DMS 273 (cell line): ENCODE results near the gene TMEM184A.
"Not testable (repeated sequence)": the region's sequence is repeated elsewhere in the genome, so short reads cannot be mapped to it uniquely, and the experiment has no call there.

Experiments used
- DNase-seq: peaks from one replicate; lab custom pipeline; 2025; ENCODE audit not compliant: unreplicated experiment; lab: John Stamatoyannopoulos, UW

The TMEM184A gene

DNA sequence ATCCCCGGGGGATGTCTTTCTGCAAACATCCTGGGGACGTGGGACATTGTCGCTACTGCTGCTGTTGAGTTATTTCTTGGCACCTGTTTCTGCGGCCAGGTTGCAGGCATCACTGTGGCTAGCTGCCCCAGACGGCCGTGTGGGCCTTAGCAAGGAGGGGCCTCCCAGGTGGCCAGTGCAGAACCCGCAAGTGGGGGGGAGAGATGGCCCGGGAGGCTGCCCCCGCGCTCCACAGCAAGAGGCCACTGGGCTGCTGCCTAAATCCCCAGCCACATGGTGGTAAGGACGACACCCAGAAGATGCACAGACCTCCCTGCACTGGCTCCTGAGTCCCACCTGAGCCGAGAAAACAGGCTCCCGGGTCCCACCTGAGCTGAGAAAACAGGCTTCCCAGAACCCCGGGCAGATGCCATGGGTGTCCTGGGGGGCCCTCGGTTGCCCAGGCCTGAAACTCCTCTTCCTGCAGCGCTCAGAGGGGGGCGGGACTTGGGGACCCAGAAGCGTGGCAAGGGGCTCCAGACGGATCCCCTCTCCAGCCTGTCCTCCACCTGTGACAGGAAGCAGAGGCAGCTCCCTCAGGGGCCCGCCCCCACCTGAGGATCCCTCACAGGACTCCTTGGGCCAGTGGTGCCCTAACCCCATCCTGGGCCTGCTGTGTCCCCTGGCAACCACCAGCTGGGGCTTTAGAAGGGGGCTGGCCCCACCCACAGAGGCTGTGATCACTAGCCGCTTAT is 26.5 kb downstream of the TMEM184A start:
- no peak for DNase-seq

DNA sequence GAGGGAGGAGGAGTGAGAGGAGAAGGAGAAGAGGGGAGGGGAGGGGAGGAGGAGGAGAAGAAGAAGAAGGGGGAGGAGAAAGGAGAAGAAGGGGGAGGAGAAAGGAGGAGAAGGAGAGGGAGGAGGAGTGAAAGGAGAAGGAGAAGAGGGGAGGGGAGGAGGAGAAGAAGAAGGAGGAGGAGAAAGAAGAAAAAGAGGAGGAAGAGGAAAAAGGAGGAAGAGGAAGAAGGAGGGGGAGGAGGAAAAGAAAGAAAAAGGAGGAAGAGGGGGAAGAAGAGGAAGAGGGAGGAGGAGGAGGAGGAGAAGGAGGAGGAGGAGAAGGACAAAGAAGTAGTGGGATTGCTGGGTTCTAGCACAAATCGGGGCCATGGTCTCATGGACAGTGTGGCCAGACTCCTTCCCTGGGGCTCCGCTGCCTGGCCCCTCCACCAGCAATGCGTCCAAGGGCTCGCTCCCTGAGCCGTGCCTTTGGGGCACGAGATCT is 29.7 kb downstream of the TMEM184A start:
- no peak for DNase-seq

DNA sequence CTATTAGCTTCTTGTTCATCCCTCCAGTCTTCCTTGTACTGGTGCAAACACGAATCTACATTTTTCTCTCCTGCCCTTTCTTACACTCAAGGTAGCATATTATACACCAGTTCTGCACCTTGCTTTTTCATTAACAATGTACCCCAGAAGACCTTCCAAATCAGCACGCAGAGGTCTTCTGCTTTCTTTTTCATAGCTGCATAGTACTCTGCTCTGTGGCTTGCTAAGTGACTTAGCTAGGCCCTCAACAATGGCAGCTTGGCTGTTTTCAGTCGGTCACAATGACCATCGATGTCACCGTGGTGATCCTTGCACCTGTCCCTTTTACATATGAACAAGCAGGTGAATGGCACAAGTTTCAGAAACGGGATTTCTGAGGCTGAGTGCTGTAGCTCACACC is 30.6 kb downstream of the TMEM184A start:
- DNase-seq = no peak

DNA sequence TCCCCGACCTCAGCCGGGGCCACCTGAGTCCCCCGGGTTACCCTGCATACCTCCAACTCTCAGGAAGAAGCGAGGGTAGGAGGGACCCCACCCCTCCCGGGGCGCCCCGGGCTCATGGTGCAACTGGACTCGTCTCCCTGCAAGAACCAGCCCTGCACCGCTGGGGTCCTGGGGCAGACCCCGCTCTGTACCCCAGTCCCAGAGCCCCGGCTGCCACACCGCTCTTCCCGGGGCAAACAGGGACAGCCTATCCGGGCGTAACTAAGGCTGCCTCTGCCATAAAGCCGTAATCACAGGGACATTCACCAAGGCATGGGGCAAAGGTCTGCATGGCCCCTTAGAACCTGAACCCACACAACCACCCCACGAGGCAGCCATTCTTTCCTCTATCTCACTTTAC is 32.2 kb downstream of the TMEM184A start:
- no peak for DNase-seq

DNA sequence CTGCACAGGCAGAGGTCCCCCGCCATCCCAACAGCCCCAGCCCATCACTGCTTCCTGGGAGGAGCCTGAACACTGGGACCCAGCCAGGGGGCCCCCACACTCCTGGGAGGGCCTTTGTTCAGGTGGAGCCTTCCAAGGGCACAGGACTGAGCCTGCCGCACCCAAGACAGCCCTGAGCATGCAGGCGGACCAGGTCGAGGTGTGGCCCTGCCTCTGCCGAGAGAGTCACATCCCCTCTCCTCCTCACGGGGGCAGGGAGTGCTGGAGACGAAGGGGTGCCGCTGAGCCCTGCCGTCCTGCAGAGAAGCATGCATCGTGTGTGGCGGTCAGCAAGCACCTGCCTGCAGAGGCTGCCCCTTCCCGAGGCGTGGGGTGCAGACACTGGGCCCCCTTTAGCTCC is 32.8 kb downstream of the TMEM184A start:
- DNase-seq = no peak

DNA sequence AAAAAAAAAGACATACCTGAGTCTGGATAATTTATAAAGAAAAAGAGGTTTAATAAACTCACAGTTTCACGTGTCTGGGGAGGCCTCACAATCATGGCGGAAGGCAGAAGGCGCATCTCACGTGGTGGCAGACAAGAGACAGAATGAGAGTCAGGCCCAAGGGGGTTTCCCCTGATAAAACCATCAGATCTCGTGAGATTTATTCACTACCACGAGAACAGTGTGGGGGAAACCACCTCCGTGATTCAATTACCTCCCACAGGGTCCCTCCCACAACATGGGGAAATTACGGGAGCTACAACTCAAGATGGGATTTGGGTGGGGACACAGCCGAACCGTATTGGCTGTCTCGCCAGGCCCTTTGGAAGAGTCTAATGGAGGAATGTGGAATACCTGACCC is 34.5 kb downstream of the TMEM184A start:
- DNase-seq = no peak

DNA sequence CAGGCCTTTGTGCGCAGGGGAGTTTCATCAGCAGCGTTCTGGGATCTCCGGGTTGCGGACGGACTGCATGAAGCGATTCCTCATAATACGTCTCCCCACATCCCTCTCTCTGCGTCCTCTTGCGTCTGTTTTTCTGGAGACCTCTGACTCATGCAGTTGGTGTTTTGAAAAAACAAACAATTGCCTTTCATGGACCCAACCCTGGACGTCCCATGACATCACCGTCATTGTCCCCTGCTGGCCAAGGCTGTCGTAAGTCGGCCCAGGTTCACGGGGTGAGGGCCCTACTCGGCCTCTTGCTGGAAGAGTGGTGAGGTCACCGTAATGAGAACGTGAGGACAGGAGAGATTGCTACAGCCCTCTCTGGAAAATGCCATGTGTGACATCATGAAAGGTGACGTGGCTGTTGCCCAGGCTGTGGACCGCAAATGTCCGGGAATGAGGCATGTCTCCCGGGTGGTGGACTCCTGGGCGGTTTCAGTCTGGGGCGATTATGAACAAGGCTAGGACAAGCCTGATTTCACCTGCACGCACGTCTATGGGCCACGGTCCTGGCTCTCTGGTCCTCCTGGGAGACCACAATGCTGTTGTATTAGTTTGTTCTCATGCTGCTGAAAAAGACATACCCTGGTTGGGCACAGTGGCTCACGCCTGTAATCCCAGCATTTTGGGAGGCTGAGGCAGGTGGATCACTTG is 35.3 kb downstream of the TMEM184A start:
- DNase-seq = no peak

DNA sequence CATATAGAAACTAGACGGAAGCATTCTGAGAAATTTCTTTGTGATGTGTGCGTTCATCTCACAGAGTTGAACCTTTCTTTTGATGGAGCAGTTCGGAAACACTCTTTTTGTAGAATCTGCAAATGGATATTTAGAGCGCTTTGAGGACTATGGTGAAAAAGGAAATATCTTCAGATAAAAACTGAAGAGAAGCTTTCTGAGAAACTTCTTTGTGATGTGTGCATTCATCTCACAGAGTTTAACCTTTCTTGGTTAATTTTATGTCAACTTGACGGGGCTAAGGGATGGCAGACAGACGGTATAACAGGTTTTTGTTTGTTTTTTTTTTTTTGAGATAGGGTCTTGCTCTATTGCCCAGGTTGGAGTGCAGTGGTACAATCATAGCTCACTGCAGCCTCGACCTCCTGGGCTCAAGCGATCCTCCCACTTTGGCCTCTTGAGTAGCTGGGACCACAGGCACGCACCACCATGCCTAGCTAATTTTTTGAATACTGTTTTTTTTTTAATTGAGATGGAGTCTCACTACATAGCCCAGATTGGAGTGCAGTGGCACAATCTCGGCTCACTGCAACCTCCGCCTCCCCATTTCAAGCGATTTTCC is 36.6 kb downstream of the TMEM184A start:
- DNase-seq = not testable (repeated sequence)

DNA sequence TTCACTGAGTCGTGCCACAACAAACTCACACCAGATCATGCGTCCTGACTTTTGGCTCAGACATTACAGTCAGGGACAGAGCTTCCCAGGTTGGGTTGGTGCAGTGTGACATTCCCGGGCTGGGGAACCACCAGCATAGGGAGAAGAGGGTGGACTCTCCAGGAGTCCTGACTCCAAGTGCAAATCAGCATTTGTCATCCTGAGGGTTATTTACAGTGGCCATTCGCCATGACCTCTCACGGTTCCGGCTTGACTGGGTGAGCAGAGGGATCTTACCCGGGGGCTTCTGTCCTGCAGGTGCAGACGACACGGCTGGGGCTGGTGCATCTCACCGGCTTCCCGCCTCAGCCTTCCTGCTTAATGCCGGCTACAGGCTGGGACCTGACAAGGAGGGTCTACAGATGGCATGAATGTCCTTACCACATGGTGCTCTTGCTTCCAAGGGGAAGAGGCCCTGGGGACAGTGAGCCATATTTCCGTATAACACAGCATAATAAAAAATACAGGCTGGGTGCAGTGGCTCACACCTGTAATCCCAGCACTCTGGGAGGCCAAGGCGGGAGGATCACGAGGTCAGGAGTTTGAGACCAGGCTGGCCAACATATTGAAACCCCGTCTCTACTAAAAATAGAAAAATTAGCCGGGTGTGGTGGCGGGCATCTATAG is 39.3 kb downstream of the TMEM184A start:
- DNase-seq = peak; percentile 74

DNA sequence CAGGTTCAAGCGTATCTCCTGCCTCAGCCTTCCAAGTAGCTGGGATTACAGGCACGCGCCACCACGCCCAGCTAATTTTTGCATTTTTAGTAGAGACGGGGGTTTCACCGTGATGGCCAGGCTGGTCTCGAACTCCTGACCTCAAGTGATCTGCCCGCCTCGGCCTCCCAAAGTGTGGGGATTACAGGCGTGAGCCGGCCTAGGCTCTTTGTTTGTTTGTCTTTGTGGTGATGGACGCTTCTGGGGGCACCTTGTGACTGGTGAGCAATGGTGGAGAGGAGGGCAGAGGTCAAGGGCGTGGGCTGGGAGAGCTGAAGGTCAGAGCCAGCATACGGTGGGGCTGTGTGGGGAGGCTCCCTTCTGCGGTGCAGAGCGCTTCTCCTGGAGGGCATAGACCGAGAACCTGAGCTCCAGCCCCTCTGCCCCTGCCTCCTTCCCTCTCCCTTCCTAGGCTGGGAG is 40.5 kb downstream of the TMEM184A start:
- DNase-seq = not testable (repeated sequence)

DNA sequence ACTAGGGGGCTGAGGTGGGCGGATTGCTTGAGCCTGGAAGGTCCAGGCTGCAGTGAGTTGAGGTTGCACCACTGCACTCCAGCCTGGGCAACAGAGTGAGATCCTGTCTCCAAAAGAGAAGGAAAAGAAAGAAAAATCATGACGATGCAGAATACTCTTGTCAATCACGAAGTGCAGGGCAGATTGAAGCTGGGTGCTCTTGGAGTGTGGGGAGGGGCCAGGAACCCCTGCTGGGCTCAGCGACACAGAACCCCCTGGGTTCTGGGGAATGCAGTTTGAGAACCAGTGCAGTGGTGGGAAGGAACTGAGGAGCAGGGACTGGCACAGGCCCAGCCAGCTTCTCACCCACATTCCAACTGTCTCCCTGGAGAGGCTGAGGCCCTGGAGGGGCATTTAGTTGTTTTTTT is 41.0 kb downstream of the TMEM184A start:
- no peak for DNase-seq

DNA sequence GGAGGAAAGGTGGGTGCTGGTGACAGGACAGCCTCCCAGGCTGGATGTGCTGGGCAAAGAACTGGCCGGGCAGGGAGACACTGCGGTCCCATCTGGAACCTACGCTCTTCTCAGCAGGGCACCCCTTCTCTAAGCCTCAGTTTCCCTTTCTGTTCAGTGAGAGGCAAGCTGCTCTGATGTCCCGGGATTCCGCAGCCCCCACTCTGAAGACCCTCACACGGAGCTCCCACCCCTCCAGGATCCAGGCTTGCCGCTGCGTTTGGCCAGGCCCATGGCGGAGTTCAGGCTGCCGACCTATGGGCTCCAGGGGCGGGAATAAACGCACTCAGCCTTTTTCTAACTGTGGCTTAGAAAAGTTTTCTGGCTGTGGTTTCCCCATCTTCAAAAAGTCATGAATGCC is 41.6 kb downstream of the TMEM184A start:
- no peak for DNase-seq

DNA sequence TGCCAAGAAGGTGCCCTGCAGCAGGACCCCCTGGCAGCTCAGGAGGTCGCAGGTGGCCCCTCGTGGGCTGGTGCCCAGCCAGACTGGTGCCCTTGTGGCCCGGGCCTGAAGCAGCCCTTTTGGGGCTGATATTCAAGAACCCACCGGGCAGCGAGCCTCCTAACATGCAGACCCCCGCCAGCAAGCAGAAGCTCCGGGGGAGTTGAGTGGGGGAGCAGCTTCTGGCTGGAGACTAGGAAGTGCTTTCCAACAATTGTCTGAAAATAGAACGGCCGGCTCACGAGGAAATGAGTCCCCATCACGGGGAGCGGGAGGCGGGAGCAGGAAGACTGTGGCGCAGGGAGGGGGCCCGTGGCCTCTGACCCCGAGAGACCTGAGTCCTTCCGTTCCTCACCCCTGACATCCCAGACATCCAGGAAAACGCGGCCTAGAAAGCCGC is 42.3 kb downstream of the TMEM184A start:
- no peak for DNase-seq

DNA sequence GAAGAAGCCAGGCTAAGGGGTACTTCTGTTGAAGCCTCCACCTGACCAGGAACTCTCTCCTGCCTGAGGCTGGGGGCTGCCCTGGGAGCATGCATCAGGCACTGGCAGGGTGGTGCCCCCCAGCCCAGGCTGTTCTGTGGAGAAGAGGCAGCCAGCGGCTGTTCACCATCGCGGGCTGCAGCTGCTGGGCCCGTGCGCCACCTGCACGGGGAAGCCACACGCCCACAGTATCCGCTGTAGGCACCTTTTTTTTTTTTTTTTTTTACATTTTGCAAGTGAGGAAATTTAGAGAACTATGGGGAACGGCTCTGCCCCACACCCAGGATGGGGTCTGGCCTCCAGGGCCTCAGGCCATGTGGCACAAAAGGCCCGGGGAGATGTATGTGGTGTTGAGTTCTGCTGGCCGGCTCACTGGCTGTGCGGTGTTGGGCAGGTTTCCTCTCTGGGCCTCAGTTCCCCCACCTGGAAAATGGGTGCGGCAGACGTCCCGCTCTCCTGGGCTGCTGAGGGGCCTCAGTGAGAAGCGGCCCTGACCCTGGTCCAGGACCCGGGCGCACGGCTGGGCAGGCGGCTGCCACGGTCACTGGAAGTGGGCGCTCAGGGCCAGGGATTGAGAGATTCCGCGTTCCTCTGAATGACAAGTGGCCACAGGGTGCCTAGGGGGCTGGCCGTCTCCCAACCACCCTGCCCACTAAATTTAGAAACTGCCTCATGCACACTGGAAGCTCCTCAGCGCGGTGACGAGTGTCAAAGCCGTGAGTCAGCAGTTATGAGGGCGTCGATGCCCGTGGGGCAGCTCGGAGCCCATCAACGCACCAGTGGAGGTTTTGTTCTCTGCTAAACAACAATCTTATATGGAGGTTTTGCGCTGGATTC is 43.0 kb downstream of the TMEM184A start:
- peak; percentile 33 for DNase-seq

DNA sequence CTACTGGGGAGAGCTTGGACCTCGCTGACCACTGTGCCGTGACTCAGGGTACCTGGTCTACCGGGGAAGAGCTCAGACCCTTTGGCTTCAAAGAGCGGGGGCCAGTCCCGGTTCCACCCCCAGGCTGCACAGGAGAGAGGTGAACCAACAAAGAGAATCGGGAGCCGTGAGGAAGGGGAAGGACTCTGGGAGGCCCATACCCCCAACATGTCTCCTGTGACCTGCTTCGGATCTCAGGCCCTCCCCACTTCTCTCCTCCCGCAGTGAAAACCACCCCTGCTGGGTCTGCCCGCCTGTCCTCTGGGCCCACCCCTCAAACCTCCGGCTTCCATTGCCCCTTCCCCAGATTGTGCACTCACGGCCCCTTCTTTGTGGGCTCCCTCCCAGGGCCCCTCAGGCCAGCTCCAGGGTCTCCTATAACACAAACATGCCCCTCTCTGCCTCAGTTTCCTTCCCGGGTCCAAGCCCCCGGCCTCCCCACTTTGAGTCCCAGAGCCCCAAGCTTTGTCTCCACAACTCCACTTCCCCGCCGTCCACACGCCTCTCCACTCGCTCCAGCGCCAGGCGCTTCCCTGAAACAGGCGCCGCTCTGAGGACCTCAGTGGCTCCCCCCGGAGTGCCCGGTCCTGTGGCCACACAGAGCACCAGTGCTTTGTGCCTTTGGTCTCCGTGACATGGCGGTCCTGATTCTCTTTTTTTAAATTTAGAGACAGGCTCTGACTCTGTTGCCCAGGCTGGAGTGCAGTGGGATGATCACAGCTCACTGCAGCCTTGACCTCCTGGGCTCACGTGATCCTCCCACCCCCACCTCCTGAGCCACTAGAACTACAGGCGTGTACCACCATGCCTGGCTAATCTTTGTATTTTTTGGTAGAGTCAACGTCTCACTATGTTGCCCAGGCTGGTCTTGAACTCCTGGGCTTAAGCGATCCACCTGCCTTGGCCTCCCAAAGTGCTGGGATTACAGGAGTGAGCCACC is 44.3 kb downstream of the TMEM184A start:
- no peak for DNase-seq

DNA sequence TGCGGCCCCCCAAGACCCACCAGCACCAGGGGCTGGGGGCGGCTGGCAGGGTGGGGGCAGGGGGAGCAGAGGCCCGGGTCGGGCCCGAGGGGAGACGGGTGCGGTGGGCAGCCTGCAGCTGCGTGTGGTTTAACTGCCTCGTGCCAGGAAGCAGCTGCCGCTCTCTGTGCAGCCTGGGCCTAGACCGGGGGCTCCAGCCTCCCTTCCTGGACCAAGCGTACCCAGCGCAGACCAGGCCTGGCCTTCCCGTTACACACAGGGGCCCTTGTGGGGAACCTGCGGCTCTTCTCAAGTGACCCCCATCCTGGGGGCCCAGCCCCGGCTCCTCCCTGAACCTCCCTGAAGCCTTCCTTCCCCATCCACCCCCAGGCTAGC is 45.2 kb downstream of the TMEM184A start:
- DNase-seq = no peak

DNA sequence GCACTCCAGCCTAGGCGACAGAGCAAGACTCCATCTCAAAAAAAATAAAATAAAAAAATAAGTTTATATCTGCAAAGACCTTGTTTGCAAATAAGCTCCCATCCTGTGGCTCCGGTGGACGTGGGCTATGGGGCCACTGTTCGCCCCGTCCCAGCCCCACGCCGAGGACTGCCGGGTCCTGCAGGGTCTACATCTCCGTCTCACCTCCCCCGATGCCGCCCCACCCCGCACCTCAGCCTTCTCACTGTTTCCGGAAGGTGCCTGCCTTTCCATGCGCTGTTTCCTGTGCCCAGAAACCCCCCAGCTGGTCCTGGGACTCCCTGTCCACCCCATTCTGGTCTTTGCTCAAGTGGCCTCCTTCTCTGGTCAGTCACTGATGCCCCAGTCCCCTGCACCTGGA is 46.8 kb downstream of the TMEM184A start:
- no peak for DNase-seq

DNA sequence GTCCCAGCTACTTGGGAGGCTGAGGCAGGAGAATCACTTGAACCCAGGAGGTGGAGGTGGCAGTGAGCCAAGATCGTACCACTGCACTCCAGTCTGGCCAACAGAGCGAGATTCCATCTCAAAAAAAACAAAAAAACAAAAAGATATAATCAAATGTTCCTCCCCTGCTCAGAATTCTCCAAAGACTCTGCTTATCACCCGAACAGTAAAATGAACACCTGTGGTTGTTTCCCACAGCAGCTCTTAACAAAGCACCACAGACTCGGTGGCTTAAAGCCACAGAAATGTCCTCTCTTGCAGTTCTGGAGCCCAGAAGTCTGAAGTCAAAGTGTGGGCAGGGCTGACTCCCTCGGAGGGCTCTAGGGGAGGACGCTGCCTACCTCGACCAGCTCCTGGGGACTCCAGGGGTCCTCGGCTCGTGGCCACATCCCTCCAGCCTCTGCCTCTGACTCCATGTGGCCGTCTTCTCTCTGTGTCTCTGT is 47.7 kb downstream of the TMEM184A start:
- peak; percentile 67 for DNase-seq
